GM11168 (cell line): Measurements from ENCODE around the gene USO1.
"Not testable (repeated sequence)": the region's sequence is repeated elsewhere in the genome, so short reads cannot be mapped to it uniquely, and the experiment has no call there.

ENCODE experiments used
- in situ Hi-C: fragments of 300-500 bp; cut with MboI; formaldehyde crosslinking; loops from one replicate; pipeline ENCODE4 v1.12.0; 2022; ENCODE audit warnings: low sequenced_read_pairs; ENCODE audit not compliant: unreplicated experiment

The USO1 gene

GRCh38 chr4:75724066-75724866 is at the start of gene USO1:
TSS of gene USO1 (plus strand) at chr4:75724577. CDS start at chr4:75724820, 243 bp downstream.
- in situ Hi-C loops = no loop called here

GRCh38 chr4:75675004-75675531 is 49.3 kb upstream of the USO1 start:
- in situ Hi-C loops = no loop called here

GRCh38 chr4:75678473-75678872 is 45.9 kb upstream of the USO1 start:
- in situ Hi-C loops = no loop called here

- in situ Hi-C loops = no loop called here
Observed at GRCh38 chr4:75678965-75679364, 45.4 kb upstream of the USO1 start.

GRCh38 chr4:75679876-75680575 is 44.4 kb upstream of the USO1 start:
- in situ Hi-C loops = no loop called here

- in situ Hi-C loops = no loop called here
Observed at GRCh38 chr4:75683482-75684155, 40.8 kb upstream of the USO1 start.

- in situ Hi-C loops = no loop called here
Observed at GRCh38 chr4:75685546-75686189, 38.7 kb upstream of the USO1 start.

- in situ Hi-C loops = no loop called here
Observed at GRCh38 chr4:75686346-75686745, 38.0 kb upstream of the USO1 start.

GRCh38 chr4:75687125-75687524 is 37.3 kb upstream of the USO1 start:
- in situ Hi-C loops = not testable (repeated sequence)

GRCh38 chr4:75692066-75692465 is 32.3 kb upstream of the USO1 start:
- in situ Hi-C loops = not testable (repeated sequence)

- in situ Hi-C loops = no loop called here
Observed at GRCh38 chr4:75696071-75696470, 28.3 kb upstream of the USO1 start.

- in situ Hi-C loops = no loop called here
Observed at GRCh38 chr4:75696581-75696980, 27.8 kb upstream of the USO1 start.

- in situ Hi-C loops = no loop called here
Observed at GRCh38 chr4:75698162-75698962, 26.0 kb upstream of the USO1 start.

- in situ Hi-C loops = no loop called here
Observed at GRCh38 chr4:75698963-75699228, 25.5 kb upstream of the USO1 start.

GRCh38 chr4:75699299-75699698 is 25.1 kb upstream of the USO1 start:
- in situ Hi-C loops = no loop called here

- in situ Hi-C loops = no loop called here
Observed at GRCh38 chr4:75702919-75703411, 21.4 kb upstream of the USO1 start.

- in situ Hi-C loops = no loop called here
Observed at GRCh38 chr4:75705198-75705977, 19.0 kb upstream of the USO1 start.

GRCh38 chr4:75708218-75708691 is 16.1 kb upstream of the USO1 start:
- in situ Hi-C loops = no loop called here

- in situ Hi-C loops = no loop called here
Observed at GRCh38 chr4:75710246-75710645, 14.1 kb upstream of the USO1 start.
